HUES6 (cell line): ENCODE data around the gene HSD17B14.
"Not testable (repeated sequence)": the region's sequence is repeated elsewhere in the genome, so short reads cannot be mapped to it uniquely, and the experiment has no call there.

Experiments
- H3K27ac ChIP-seq: 2 replicates; pipeline ENCODE4 v1.7.0; 2013; ENCODE audit warnings: low read depth, mild to moderate bottlenecking, low read length, inconsistent platforms
- H3K27me3 ChIP-seq: 2 replicates; pipeline ENCODE4 v1.6.1; 2013; ENCODE audit warnings: low read length; ENCODE audit not compliant: control insufficient read depth, insufficient read depth
- H3K36me3 ChIP-seq: 2 replicates; pipeline ENCODE4 v1.6.1; 2013; ENCODE audit warnings: low read length; ENCODE audit not compliant: control insufficient read depth, insufficient read depth
- H3K4me1 ChIP-seq: 2 replicates; pipeline ENCODE4 v1.6.1; 2013; ENCODE audit warnings: low read length; ENCODE audit not compliant: control insufficient read depth, insufficient read depth
- H3K4me3 ChIP-seq: 2 replicates; pipeline ENCODE4 v1.5.1; 2013; ENCODE audit warnings: low read depth, low read length
- H3K9ac ChIP-seq: one replicate; pipeline ENCODE4 v1.6.1; 2013; ENCODE audit warnings: mild to moderate bottlenecking, low read length
- H3K9me3 ChIP-seq: 2 replicates; pipeline ENCODE4 v1.6.1; 2013; ENCODE audit warnings: low read depth, low read length; ENCODE audit not compliant: control insufficient read depth, insufficient read depth

Gene HSD17B14

GRCh38 chr19:48770734-48771472, 65.4 kb downstream of the HSD17B14 start:
- Histone ChIP-seq H3K9ac (no peak overlapping the region), H3K9me3 (no peaks in the 10 kb centered on the region), H3K4me1 (no peaks in the 10 kb centered on the region)

GRCh38 chr19:48770266-48770665, 66.0 kb downstream of the HSD17B14 start:
- H3K4me3 ChIP-seq, result no peak overlapping the region
- no peaks in the 10 kb centered on the region for H3K9me3 ChIP-seq
- no peak overlapping the region for H3K9ac ChIP-seq
- no peaks in the 10 kb centered on the region for H3K27me3 ChIP-seq
- no peaks in the 10 kb centered on the region for H3K36me3 ChIP-seq
- H3K4me1 ChIP-seq, result no peaks in the 10 kb centered on the region
- H3K27ac ChIP-seq, result no peak overlapping the region

More at GRCh38 chr19:48770734-48771472, 65.4 kb downstream of the HSD17B14 start:
- H3K27me3 ChIP-seq, result no peaks in the 10 kb centered on the region
- no peak overlapping the region for H3K4me3 ChIP-seq
- no peaks in the 10 kb centered on the region for H3K36me3 ChIP-seq
- no peak overlapping the region for H3K27ac ChIP-seq

- H3K4me1 ChIP-seq, result no peaks in the 10 kb centered on the region
- no peaks in the 10 kb centered on the region for H3K27me3 ChIP-seq
- no peaks in the 10 kb centered on the region for H3K9me3 ChIP-seq
- no peak overlapping the region for H3K9ac ChIP-seq
- no peak overlapping the region for H3K4me3 ChIP-seq
- no peaks in the 10 kb centered on the region for H3K36me3 ChIP-seq
- H3K27ac ChIP-seq, result no peak overlapping the region
These were observed 67.1 kb downstream of the HSD17B14 start for GRCh38 chr19:48768994-48769713.

- not testable (repeated sequence) for H3K9ac ChIP-seq, H3K36me3 ChIP-seq, H3K27ac ChIP-seq, H3K4me3 ChIP-seq, H3K9me3 ChIP-seq, H3K27me3 ChIP-seq, H3K4me1 ChIP-seq
These were observed 68.0 kb downstream of the HSD17B14 start for GRCh38 chr19:48768171-48768753.

GRCh38 chr19:48765816-48766215, 70.5 kb downstream of the HSD17B14 start:
- not testable (repeated sequence) for H3K27ac ChIP-seq, H3K9me3 ChIP-seq, H3K4me1 ChIP-seq, H3K4me3 ChIP-seq, H3K36me3 ChIP-seq, H3K9ac ChIP-seq
- H3K27me3 ChIP-seq, result peaks cover 20% of the 10 kb centered on the region; the same call in 1 of the 2 replicates
